T47D (cell line): ENCODE data around the gene ELOB.

Experiments
- DNase-seq, 2 experiments: peaks; one replicate each; pipeline versions ENCODE4 v3.0.0 to v3.0.0-alpha.2; 2011 to 2012; ENCODE audit warnings: low read depth in 1 of 2, low spot score in 1 of 2
- JUND ChIP-seq: IDR thresholded peaks from 2 replicates; pipeline ENCODE4 v1.6.1; 2012; ENCODE audit warnings: low read depth
- in situ Hi-C: cut with HindIII; loops from 2 replicates; pipeline ENCODE4 v1.10.0; 2016; ENCODE audit warnings: low sequenced_read_pairs, low pct_unique_long_range_greater_than_20kb

The ELOB gene

DNA sequence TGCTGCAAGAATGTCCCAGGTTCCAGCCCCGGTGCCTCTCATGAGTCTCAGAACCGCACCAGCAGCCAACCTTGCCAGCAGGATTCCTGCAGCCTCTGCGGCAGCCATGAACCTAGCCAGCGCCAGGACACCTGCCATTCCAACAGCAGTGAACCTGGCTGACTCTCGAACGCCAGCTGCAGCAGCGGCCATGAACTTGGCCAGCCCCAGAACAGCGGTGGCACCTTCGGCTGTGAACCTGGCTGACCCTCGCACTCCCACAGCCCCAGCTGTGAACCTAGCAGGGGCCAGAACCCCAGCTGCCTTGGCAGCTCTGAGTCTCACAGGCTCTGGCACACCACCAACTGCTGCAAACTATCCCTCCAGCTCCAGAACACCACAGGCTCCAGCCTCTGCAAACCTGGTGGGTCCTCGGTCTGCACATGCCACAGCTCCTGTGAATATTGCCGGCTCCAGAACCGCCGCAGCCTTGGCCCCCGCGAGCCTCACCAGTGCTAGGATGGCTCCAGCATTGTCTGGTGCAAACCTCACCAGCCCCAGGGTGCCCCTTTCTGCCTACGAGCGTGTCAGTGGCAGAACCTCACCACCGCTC lies 9.8 kb downstream of the ELOB start:
- DNase-seq, result no peak
- in situ Hi-C loops, result no loop called here
- no peak for TF ChIP-seq JUND

DNA sequence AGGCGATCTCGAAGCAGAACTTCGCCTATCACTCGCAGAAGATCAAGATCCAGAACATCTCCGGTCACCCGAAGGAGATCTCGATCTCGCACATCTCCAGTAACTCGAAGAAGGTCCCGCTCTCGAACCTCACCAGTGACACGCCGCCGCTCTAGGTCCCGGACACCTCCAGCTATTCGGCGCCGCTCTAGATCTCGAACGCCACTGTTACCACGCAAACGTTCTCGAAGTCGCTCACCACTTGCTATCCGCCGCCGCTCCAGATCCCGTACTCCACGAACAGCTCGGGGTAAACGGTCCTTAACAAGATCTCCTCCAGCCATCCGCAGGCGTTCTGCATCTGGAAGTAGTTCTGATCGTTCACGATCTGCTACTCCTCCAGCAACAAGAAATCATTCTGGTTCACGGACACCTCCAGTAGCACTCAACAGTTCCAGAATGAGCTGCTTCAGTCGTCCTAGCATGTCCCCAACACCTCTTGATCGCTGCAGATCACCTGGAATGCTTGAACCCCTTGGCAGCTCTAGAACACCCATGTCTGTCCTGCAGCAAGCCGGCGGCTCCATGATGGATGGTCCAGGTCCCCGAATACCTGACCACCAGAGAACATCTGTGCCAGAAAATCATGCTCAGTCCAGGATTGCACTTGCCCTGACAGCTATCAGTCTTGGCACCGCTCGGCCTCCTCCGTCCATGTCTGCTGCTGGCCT lies 10.5 kb downstream of the ELOB start:
- in situ Hi-C loops, result no loop called here
- no peak for DNase-seq
- TF ChIP-seq JUND, result no peak

DNA sequence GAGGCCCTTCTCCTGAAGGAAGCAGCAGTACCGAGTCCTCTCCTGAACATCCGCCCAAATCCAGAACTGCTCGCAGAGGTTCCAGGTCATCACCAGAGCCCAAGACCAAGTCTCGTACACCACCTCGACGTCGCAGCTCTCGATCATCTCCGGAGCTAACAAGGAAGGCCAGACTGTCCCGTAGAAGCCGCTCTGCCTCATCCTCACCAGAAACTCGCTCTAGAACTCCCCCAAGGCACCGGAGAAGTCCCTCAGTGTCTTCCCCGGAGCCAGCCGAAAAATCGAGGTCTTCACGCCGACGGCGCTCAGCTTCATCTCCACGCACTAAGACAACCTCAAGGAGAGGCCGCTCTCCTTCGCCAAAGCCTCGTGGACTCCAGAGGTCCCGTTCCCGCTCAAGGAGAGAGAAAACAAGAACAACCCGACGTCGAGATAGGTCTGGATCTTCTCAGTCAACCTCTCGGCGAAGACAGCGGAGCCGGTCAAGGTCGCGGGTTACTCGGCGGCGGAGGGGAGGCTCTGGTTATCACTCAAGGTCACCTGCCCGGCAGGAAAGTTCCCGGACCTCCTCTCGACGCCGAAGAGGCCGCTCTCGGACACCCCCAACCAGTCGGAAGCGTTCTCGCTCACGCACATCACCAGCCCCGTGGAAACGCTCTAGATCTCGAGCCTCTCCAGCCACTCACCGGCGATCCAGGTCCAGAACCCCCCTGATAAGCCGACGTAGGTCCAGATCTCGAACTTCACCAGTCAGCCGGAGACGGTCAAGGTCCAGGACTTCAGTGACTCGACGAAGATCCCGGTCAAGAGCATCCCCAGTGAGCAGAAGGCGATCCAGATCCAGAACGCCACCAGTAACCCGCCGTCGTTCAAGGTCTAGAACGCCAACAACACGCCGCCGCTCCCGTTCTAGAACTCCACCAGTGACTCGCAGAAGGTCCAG lies 11.3 kb downstream of the ELOB start:
- TF ChIP-seq JUND, result no peak
- DNase-seq, result no peak
- in situ Hi-C loops, result no loop called here

DNA sequence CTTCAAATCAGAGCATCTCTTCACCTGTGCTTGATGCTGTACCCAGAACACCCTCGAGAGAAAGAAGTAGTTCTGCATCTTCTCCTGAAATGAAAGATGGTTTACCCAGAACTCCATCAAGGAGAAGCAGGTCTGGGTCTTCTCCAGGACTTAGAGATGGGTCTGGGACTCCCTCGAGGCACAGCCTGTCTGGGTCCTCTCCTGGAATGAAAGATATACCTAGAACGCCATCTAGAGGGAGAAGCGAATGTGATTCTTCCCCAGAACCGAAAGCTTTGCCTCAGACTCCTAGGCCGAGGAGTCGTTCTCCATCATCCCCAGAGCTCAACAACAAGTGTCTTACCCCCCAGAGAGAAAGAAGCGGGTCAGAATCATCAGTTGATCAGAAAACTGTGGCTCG lies 12.4 kb downstream of the ELOB start:
- no peak for DNase-seq
- no peak for TF ChIP-seq JUND
- in situ Hi-C loops, result no loop called here

DNA sequence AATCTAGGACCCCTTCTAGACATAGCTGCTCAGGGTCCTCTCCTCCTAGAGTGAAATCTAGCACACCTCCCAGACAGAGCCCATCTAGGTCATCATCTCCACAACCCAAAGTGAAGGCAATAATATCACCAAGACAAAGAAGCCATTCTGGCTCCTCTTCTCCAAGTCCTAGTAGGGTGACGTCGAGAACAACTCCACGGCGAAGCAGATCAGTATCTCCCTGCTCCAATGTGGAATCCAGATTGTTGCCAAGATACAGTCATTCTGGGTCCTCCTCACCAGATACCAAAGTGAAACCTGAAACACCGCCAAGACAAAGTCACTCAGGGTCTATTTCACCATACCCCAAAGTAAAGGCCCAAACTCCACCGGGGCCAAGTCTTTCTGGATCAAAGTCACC lies 13.9 kb downstream of the ELOB start:
- no peak for DNase-seq
- TF ChIP-seq JUND, result no peak
- in situ Hi-C loops, result no loop called here

DNA sequence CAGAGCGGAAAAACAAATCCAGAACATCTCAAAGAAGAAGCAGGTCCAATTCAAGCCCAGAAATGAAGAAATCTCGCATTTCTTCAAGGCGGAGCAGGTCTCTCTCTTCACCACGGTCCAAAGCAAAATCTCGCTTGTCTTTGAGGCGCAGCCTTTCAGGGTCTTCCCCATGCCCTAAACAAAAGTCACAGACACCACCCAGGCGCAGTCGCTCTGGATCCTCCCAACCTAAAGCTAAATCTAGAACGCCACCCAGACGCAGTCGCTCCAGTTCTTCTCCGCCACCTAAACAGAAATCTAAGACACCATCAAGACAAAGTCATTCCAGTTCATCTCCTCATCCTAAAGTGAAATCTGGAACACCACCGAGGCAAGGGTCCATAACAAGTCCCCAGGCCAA lies 14.4 kb downstream of the ELOB start:
- DNase-seq, result no peak
- in situ Hi-C loops, result no loop called here
- no peak for TF ChIP-seq JUND

DNA sequence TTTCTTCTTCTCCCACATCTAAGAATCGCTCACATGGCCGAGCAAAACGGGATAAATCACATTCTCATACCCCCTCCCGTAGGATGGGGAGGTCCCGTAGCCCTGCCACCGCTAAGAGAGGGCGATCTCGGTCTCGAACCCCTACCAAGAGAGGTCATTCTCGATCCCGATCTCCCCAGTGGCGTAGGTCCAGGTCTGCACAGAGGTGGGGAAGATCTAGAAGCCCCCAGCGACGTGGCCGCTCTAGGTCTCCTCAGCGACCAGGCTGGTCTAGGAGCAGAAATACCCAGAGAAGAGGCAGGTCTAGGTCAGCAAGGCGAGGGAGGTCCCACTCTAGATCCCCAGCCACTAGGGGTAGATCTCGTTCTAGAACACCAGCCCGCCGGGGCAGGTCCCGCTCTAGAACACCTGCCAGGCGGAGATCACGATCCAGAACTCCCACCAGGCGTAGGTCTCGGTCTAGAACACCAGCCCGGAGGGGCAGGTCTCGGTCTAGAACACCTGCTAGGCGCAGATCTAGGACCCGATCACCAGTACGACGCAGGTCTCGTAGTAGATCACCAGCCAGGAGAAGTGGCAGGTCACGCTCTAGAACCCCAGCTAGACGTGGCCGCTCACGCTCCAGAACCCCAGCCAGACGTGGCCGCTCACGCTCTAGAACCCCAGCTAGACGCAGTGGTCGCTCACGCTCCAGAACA lies 15.0 kb downstream of the ELOB start:
- in situ Hi-C loops, result no loop called here
- no peak for DNase-seq
- TF ChIP-seq JUND, result no peak

DNA sequence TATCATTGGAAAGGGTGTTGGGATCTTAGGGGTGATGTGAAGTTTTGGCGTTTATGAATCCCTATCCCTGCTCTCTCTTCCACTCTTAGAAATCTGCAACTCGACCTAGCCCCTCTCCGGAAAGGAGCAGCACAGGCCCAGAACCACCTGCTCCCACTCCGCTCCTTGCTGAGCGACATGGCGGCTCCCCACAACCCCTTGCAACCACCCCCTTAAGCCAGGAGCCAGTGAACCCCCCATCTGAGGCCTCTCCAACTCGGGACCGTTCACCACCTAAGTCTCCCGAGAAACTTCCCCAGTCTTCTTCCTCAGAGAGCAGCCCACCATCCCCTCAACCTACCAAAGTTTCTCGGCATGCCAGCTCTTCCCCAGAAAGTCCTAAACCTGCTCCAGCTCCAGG lies 15.6 kb downstream of the ELOB start:
- in situ Hi-C loops, result no loop called here
- no peak for DNase-seq
- no peak for TF ChIP-seq JUND

DNA sequence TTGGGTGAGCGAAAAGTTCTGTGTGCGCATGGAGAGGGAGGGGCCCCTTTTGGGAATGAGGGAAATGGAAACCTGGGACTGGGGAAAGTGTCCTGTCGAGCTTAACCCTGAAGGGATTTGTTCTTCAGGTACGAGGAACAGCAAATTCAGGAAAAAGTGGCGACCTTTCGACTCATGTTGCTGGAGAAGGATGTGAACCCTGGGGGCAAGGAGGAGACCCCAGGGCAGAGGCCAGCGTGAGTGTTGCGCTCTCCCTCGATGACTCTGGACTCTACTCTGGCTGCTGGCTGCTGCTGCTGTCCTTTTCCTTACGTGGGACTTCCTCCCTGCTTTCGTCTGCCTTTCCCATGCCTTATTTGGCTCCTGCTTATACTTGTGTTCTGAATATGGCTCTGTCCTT lies 19.7 kb downstream of the ELOB start:
- in situ Hi-C loops, result no loop called here
- no peak for TF ChIP-seq JUND
- no peak for DNase-seq

DNA sequence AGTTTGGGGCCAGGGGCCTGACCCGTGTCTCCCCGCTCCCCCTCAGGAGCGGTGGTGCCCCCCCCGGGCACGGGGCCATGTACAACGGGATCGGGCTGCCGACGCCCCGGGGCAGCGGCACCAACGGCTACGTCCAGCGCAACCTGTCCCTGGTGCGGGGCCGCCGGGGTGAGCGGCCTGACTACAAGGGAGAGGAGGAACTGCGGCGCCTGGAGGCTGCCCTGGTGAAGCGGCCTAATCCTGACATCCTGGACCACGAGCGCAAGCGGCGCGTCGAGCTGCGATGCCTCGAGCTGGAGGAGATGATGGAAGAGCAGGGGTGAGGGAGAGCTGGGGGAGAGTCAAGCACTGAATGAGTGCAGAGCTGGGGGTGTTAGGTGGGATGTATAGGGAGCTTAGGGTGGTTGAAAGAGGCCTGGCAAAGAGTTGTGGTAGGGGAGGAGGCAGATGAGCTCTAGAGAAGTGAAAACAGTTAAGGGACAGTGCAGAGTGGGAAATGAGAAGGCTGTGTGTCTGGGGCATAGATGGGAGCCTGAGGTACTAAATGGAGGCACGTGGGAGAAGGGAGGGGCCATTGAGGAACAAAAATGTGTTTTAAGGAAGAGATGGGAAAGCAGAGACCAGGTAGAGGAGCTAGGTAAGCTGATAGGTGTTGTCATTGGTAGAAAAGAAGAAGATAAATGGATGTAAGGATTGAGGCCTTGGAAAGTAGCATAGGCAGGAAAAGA lies 20.6 kb downstream of the ELOB start:
- no peak for TF ChIP-seq JUND
- in situ Hi-C loops, result no loop called here
- DNase-seq, result no peak

DNA sequence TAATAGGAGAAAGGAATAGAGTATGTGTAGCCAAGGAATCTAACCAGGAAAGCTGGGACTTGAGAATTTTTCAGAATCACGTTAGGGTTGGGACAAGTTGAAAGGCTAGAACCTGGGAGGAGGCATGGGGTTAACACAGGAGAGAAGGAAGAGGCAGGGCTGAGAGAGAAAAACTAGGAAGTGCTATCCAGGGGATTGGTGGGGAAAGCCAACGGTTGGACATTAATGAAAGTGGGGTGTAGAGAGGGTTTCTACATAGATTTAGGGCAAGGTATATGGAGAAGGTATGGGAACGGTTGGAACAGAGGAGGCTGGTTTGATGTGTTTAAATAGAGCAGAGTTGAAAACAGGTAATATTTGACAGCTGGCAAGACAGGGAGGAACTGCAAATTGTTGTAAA lies 21.9 kb downstream of the ELOB start:
- TF ChIP-seq JUND, result no peak
- DNase-seq, result no peak
- in situ Hi-C loops, result no loop called here

DNA sequence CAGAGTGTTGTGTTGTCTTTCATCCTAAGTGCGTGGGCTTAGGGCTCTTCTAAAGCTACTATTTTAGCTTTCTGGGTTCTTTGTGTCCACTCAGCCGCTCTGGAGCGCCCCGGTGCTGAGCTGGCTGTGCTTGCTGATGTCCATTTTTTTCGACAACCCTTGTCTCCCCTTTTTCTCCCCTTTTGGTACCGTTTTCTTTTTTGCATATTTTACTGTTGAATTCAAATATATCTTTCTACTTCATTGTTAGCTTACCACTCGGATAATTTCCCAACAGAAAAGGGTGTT lies 23.4 kb downstream of the ELOB start:
- no peak for TF ChIP-seq JUND
- DNase-seq, result no peak
- in situ Hi-C loops, result no loop called here
